HG03460 (cell line): Measurements from ENCODE around the gene MAEA.

Experiments used
- ATAC-seq: cut with Tn5 transposase; IDR thresholded peaks from one replicate; pipeline ENCODE4 v1.9.1; 2021; ENCODE audit not compliant: unreplicated experiment

MAEA gene

GRCh38 chr4:1298461-1298860, 8.8 kb downstream of the MAEA start:
- no peak for ATAC-seq

- no peak for ATAC-seq
Observed at GRCh38 chr4:1299301-1299860, 9.7 kb downstream of the MAEA start.

GRCh38 chr4:1300466-1301455, 11.1 kb downstream of the MAEA start:
- no peak for ATAC-seq

GRCh38 chr4:1302159-1302558, 12.5 kb downstream of the MAEA start:
- no peak for ATAC-seq

GRCh38 chr4:1305261-1305711, 15.6 kb downstream of the MAEA start:
- ATAC-seq = no peak

DNA sequence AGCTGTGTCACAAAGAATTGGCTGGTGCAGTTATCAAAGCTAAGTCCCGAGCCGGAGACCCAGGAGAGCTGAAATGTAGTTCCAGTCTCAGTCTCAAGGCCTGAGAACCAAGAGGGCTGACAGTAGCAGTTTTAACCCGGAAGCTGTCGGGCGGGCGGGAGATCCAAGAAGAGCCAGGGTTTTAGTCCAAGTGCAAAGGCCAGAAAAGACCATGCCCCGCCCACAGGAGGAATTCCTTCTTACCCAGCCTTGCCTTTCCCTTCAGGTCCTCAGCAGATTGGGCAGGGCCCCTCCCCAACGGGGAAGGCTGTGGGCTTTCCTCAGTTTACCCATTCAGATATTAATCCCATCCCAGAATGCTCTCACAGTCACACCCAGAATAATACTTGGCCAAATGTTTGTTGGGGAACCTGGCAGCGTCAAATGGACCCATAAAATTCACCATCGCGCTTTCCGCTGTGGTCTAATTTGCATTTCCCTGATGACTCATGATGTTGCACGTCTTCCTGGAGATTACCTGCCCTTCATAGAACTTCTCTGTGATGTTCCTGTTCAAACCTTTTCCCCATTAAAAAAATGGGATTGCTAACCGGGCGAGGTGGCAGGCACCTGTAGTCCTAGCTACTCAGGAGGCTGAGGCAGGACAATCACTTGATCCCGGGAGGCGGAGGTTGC, 16.2 kb downstream of the MAEA start:
- ATAC-seq = no peak

- no peak for ATAC-seq
Observed at GRCh38 chr4:1307951-1308735, 18.5 kb downstream of the MAEA start.

GRCh38 chr4:1309261-1310010, 19.7 kb downstream of the MAEA start:
- peak; percentile 91 for ATAC-seq

- no peak for ATAC-seq
Observed at GRCh38 chr4:1310031-1310795, 20.5 kb downstream of the MAEA start.

DNA sequence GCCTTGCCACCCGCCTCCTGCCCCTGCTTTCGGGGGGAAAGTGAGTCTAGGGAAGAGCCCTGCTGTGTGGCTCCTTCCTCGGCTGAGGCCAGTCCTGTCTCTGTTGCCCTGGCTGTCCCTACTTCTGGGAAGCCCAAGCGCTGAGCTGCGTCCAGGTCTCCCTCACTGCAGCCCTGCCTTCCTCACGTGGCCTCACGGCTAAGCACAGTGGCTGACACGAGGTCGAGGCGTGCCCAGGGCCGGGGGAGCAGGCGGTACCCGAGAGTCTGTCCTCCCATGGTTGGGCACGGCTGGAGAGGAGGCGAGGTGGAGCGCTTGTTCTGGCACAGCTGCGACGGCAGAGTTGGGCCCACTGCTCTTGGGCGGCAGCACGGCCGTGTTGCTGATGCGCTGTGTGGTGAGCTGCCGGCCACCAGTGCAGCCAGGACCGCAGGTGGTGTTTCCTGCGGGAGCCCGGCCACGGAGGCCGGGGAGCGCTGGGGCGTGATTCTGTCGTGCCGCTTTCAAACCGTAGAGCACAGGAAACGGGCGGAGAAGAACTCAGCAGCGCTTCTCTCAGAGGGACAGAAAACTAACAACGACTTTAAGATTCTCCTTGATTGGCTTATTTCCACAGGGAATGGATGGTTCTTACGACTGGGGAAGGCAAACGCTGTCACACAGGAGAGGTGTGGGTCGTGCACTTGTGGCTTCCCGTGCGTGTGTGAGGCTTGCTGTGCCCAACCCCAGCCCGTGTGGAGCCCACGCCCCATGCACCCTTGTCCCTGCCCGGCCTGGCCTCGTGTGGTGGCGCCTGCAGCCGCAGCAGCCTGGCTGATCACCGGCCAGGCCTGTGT, 21.3 kb downstream of the MAEA start:
- ATAC-seq = no peak

DNA sequence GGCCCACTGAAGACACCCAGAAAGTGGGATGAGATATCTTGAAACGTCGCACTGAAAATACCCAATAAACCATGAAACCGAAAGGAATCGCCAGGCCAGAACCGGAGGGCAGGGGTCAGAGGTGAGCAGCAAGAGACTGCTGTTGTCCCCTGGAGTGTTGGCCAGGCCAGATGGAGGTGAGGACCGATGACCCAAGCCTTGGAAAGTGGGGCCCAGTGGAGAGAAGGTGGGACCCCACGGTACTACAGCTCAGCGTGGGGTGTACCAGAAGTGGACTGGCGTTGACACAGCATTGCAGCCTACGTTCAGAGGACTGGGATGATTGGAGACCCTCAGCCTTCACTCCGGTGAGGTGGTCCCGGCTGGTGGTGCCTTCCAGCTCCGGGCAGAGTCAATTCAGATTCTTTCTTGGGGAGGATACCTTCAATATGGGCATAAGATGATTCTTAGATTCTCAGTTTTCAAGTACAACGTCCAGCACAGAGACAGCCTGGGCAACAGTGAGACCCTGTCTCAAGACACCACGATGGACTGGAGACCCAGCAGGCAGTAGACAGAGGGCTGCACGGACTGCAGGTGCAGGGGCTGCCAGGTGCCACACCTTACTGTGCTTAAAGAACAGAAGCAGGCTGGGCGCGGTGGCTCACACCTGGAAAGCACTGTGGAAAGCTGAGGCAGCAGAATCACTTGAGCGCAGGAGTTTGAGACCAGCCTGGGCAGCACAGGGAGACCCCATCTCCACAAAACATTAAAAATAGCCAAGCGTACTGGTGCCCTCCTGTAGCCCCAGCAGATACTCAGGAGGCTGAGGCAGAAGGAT, 23.3 kb downstream of the MAEA start:
- ATAC-seq = no peak

GRCh38 chr4:1315306-1315705, 25.6 kb downstream of the MAEA start:
- no peak for ATAC-seq

- ATAC-seq = no peak
Observed at GRCh38 chr4:1315836-1316536, 26.3 kb downstream of the MAEA start.

- no peak for ATAC-seq
Observed at GRCh38 chr4:1316537-1317168, 27.0 kb downstream of the MAEA start.

DNA sequence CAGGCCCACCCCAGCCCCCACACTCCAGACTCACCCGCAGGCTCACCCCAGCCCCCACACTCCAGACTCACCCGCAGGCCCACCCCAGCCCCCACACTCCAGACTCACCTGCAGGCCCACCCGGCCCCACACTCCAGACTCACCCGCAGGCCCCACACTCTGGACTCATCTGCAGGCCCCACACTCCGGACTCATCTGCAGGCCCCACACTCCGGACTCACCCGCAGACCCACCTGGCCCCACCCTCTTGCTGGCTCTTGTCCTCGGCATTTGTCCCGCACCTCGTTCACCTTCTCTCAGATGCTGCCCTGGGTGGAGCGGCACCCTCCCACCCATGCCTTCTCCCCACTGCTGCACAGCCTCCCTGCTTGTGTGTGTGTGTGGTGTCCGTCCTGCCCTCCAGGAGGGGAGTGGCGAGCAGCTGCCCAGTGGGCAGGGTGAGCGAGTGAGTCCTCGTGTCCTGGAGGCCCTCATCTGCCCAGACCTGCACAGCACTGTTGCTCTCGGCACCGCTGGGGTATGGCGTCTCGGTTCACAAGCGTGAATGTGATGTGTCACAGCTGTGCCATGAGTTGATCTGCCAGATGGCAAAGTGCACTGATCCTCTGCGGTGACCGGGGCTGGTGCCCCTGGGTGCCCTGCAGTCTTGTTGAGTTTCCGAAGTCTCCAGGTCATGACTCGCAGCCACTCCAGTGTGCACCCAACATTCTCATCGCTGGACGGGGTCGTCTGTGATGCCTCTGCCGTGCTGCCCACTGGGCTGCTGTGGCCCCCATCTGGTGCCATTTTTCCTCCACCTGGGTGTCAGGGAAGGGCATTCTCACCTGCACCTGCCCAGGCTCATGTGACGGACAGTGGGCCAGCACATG, 27.7 kb downstream of the MAEA start:
- ATAC-seq = no peak

DNA sequence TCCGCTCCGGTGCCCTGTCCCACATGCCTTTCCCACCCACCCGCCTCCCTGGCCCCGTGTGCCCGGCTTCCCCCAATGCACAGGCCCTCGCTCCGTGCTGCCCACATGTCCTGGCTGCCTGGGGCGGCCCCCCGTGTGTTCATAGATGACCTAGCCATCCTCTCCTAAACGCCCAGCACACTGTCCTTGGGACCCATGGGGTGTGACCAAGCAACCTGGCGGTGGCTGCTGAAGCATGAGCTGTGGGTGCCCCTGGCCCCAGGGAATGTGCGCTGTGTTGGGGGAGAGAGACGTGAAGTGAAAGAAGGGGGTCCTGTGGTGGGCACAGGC, 28.3 kb downstream of the MAEA start:
- ATAC-seq = no peak
